ENCODE results near the gene PNPLA7.
A peak's percentile ranks its signal among the peaks of the same experiment; 100 is the strongest.

GRCh38 chr9:137578518-137579258 lies 28.5 kb upstream of the PNPLA7 start, which contains the start of gene DPH7:
- TF ChIP-seq CTCF (IDR thresholded peaks at IDR 0.05) (peak; percentile 94), EZH2 (IDR thresholded peaks at IDR 0.05; ENCODE audit: borderline replicate concordance, insufficient read depth, low read depth, low read length, poor library complexity, severe bottlenecking) (no peak)

Data from B cell (primary cell).